Measurements from ENCODE around the gene ABCF3.

- TF ChIP-seq POLR2A (IDR thresholded peaks at IDR 0.05) (no peak), CTCF (IDR thresholded peaks at IDR 0.05) (no peak)
These were observed 12.5 kb downstream of the ABCF3 start for GRCh38 chr3:184198509-184198908.
